Ascending aorta (tissue), 2 donors: Measurements from ENCODE around the gene MAP9. TPM values are rescaled to one million over a fixed set of nuclear protein-coding genes. Genes with fewer than 3 reads are reported as not detected.

Experiments
- DNase-seq, 2 donors: peaks; one replicate each; pipeline ENCODE4 v3.0.0-alpha.2; 2019; ENCODE audit warnings: low spot score in 2 of 2
- H3K27ac ChIP-seq, 2 donors: fragments of 200-600 bp; sonication (generic); one replicate each; pipeline ENCODE4 v1.5.1; 2016 to 2017; ENCODE audit warnings: mild to moderate bottlenecking in 1 of 2
- H3K27me3 ChIP-seq: fragments of 200-600 bp; sonication (generic); one replicate; pipeline ENCODE4 v1.5.1; 2017
- H3K36me3 ChIP-seq, 2 donors: fragments of 200-600 bp; sonication (generic); one replicate each; pipeline ENCODE4 v1.5.1; 2016
- H3K4me1 ChIP-seq, 2 donors: fragments of 200-600 bp; sonication (generic); one replicate each; pipeline ENCODE4 v1.5.1; 2016 to 2017; ENCODE audit warnings: mild to moderate bottlenecking in 1 of 2
- H3K4me3 ChIP-seq, 2 donors: fragments of 200-600 bp; sonication (generic); one replicate each; pipeline ENCODE4 v1.5.1; 2016 to 2017; ENCODE audit warnings: mild to moderate bottlenecking in 1 of 2
- H3K9me3 ChIP-seq, 2 donors: fragments of 200-600 bp; sonication (generic); one replicate each; pipeline ENCODE4 v1.5.1; 2016
- CTCF ChIP-seq, 3 experiments: fragments of 200-600 bp in 2 of 3; fragments of 450-650 bp in 1 of 3; sonication (generic) in 2 of 3; IDR thresholded peaks; one replicate each; pipeline ENCODE4 v1.5.1; 2016 to 2019; ENCODE audit warnings: antibody characterized with exemption in 3 of 3, mild to moderate bottlenecking in 1 of 3, moderate library complexity in 1 of 3
- intact Hi-C: fragments of 100-400 bp; cut with DNase I; formaldehyde crosslinking; loops from one replicate; pipeline ENCODE4 v1.15.1; 2023
- total RNA-seq: library from RNA; depleted of rRNA; stranded (reverse); fragments of >200 nt; gene quantifications from one replicate; pipeline ENCODE4 v1.1.0, GENCODE V29; 2016

Gene MAP9
- total RNA-seq, 1 donor from 2014 or later: 5.2 TPM

DNA sequence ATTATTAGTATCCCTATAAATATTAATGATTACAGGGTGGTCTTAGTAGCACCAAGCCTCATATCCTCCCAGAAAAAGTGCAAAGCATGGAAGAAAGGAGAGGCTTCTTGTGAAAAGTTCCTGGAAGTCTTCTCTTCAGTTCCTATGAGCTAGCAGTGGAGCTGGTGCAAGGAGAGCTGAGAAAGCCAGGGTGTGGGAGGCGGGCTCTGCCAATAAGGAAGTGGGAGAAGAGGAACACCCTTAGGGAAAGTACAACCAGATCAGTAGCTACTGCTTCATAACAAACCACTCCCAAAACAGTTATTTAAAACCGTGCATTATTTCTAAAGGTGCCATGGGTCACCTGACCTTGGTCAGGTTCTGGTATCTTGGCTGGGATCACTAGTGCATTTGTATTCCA lies 72.4 kb downstream of the MAP9 start:
- Histone ChIP-seq H3K27ac (no peak overlapping the region), H3K9me3 (no peaks in the 10 kb centered on the region)

DNA sequence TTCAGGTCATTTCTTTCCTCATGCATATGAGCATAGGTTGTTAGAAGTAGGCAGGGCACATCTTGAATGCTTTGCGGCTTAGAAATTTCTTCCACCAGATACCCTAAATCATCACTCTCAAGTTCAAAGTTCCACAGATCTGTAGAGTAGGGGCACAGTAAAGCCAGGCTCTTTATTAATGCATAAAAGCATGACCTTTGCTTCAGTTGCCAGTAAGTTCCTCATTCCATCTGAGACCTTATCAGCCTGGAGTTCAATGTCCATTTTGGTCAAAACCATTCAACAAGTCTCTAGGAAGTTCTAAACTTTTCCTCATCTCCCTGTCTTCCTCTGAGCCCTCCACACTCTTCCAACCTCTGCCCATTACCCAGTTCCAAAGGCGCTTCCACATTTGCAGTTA lies 77.7 kb downstream of the MAP9 start:
- no peak for TF ChIP-seq CTCF (IDR thresholded peaks at IDR 0.05)
- H3K9me3 ChIP-seq: no peaks in the 10 kb centered on the region
- H3K4me1 ChIP-seq: no peaks in the 10 kb centered on the region
- H3K4me3 ChIP-seq: no peak overlapping the region
- intact Hi-C loops: no loop called here
- no peak overlapping the region for H3K27ac ChIP-seq
- H3K27me3 ChIP-seq: no peaks in the 10 kb centered on the region
- DNase-seq: no peak
- no peaks in the 10 kb centered on the region for H3K36me3 ChIP-seq

More for the DNA sequence above, 72.4 kb downstream of the MAP9 start:
- no peak for DNase-seq
- Histone ChIP-seq H3K4me3 (no peak overlapping the region), H3K4me1 (no peaks in the 10 kb centered on the region), H3K27me3 (no peaks in the 10 kb centered on the region), H3K36me3 (no peaks in the 10 kb centered on the region)
- TF ChIP-seq CTCF (IDR thresholded peaks at IDR 0.05): no peak
- intact Hi-C loops: no loop called here

Other genes with a start within 250 kb of the MAP9 start
- not detected for gene NPY2R, start 168.3 kb downstream of the MAP9 start, total RNA-seq